Lung (tissue), 12 donors: ENCODE measurements around the gene PIGT. TPM values are rescaled to one million over a fixed set of nuclear protein-coding genes. Genes with fewer than 3 reads are reported as not detected.

Source experiments
- ATAC-seq: fragments of 200-7000 bp; cut with Tn5 transposase; one replicate; pipeline ENCODE4 v1.9.1; 2020; ENCODE audit warnings: moderate number of reproducible peaks; ENCODE audit not compliant: insufficient read depth, low FRiP score
- DNase-seq, 3 donors: peaks; one replicate each; pipeline ENCODE4 v3.0.0-alpha.2; 2013 to 2017
- H3K27ac ChIP-seq, 2 donors: one replicate each; pipeline ENCODE4 v1.5.1; 2013; ENCODE audit warnings: mild to moderate bottlenecking in 2 of 2, moderate library complexity in 2 of 2, control low read depth in 1 of 2, inconsistent platforms in 1 of 2, low read depth in 1 of 2, low read length in 1 of 2
- H3K27me3 ChIP-seq, 3 donors: one replicate each; pipeline ENCODE4 v1.5.1; 2013; ENCODE audit warnings: low read length in 2 of 3; ENCODE audit not compliant: control insufficient read depth in 3 of 3, insufficient read depth in 3 of 3
- H3K36me3 ChIP-seq, 4 donors: one replicate each; pipeline ENCODE4 v1.5.1; 2013; ENCODE audit warnings: low read length in 4 of 4, mild to moderate bottlenecking in 1 of 4, moderate library complexity in 1 of 4; ENCODE audit not compliant: control insufficient read depth in 4 of 4, insufficient read depth in 4 of 4
- H3K4me1 ChIP-seq, 5 donors: one replicate each; pipeline ENCODE4 v1.5.1; 2013; ENCODE audit warnings: low read length in 5 of 5, mild to moderate bottlenecking in 2 of 5, moderate library complexity in 1 of 5; ENCODE audit not compliant: control insufficient read depth in 5 of 5, insufficient read depth in 5 of 5
- H3K4me3 ChIP-seq: one replicate; pipeline ENCODE4 v1.5.1; 2013; ENCODE audit warnings: mild to moderate bottlenecking, control low read depth, moderate library complexity
- H3K9ac ChIP-seq, 2 donors: one replicate each; pipeline ENCODE4 v1.5.1; 2013; ENCODE audit warnings: low read length in 2 of 2, control low read depth in 1 of 2; ENCODE audit not compliant: insufficient read depth in 1 of 2
- H3K9me3 ChIP-seq, 4 donors: one replicate each; pipeline ENCODE4 v1.5.1; 2013; ENCODE audit warnings: low read length in 3 of 4, mild to moderate bottlenecking in 1 of 4, moderate library complexity in 1 of 4; ENCODE audit not compliant: control insufficient read depth in 4 of 4, insufficient read depth in 3 of 4
- WGBS, 2 donors: extraction: QIAGEN DNeasy Blood & Tissue Kit; methylation state at CpG; one replicate each; pipeline ENCODE4 v1.1.7; 2013; 5-methylcytosine and 5-hydroxymethylcytosine counted together
- polyA plus RNA-seq, 2 donors: library from polyadenylated mRNA; stranded (reverse); fragments of 200-250 nt; gene quantifications; one replicate each; pipeline ENCODE4 v1.2.1, GENCODE V29; 2013
- total RNA-seq, 2 donors: library from RNA; depleted of rRNA in 1 of 2; stranded (reverse); fragments of >200 nt in 1 of 2; gene quantifications; one replicate each; pipeline ENCODE4 v1.2.1, GENCODE V29; 2014 to 2021
- TF ChIP-seq, protein P1 (sequence below): IDR thresholded peaks from 2 replicates; pipeline ENCODE4 v1.5.1; 2012; ENCODE audit warnings: mild to moderate bottlenecking; ENCODE audit errors: control extremely low read depth, extremely low read depth
- donor health status: control.
- donor health status: control.
- donor health status: Bipolar disorder and iron deficiency.
- donor health status: healthy.
- donor health status: DM: yes; HTN: yes; CAD: no.

The PIGT gene
- total and polyA plus RNA-seq, 4 donors = 33.6 to 107 (median 72.3) TPM

DNA sequence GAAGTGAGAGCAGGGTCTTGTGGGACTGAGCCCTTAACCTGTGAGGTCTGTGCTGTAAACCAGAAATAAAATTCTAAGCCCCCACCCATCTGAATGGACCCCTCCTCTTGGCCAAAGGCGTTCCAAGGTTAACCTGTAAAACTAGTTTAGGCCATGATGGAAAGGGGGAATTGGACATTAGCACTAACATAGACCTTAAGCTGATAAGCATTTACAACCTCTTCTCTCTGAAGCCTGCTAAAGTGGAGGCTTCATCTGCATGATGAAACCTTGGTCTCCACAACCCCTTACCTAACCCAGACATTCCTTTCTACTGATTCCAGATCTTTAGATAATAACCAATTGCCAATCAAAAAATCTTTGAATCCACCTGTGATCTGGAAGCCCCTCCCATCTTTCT lies 25.8 kb downstream of the PIGT start:
- H3K9me3 ChIP-seq = no peaks in the 10 kb centered on the region
- H3K9ac ChIP-seq = no peak overlapping the region
- no peak overlapping the region for H3K4me3 ChIP-seq
- DNase-seq (no peak), ATAC-seq (no peak)
- no peaks in the 10 kb centered on the region for H3K27me3 ChIP-seq
- TF ChIP-seq, protein P1, sequence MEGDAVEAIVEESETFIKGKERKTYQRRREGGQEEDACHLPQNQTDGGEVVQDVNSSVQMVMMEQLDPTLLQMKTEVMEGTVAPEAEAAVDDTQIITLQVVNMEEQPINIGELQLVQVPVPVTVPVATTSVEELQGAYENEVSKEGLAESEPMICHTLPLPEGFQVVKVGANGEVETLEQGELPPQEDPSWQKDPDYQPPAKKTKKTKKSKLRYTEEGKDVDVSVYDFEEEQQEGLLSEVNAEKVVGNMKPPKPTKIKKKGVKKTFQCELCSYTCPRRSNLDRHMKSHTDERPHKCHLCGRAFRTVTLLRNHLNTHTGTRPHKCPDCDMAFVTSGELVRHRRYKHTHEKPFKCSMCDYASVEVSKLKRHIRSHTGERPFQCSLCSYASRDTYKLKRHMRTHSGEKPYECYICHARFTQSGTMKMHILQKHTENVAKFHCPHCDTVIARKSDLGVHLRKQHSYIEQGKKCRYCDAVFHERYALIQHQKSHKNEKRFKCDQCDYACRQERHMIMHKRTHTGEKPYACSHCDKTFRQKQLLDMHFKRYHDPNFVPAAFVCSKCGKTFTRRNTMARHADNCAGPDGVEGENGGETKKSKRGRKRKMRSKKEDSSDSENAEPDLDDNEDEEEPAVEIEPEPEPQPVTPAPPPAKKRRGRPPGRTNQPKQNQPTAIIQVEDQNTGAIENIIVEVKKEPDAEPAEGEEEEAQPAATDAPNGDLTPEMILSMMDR = no peak
- WGBS, 2 donors = 78 to 92% methylated on average over 1 of the region's 1 CpG
- no peaks in the 10 kb centered on the region for H3K36me3 ChIP-seq
- no peak overlapping the region for H3K27ac ChIP-seq
- peaks cover 0 to 13% (median 0%) of the 10 kb centered on the region in 5 donors for H3K4me1 ChIP-seq

DNA sequence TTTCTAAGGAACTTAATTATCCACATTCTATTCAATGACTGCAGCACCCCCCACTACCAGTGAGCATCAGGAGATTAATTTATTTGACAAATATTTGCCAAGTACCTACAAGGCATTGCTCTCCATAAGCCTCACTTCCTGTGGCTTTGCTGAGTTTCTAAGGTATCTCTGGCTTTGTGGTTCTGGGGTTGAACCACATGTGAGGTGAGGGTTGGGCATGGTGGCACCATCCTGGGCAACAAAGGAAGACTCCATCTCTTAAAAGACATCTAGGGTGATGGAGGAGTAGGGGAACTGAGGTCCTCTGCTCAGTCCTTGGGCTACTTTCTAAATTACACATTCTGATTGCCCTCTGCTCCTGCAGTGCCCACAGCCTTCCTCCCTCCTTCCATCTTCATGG lies 28.1 kb downstream of the PIGT start:
- DNase-seq (no peak), ATAC-seq (no peak)
- peaks cover 0 to 13% (median 0%) of the 10 kb centered on the region in 5 donors for H3K4me1 ChIP-seq
- no peaks in the 10 kb centered on the region for H3K9me3 ChIP-seq
- TF ChIP-seq, protein P1 = no peak
- H3K9ac ChIP-seq = no peak overlapping the region
- H3K27ac ChIP-seq = no peak overlapping the region
- no peaks in the 10 kb centered on the region for H3K27me3 ChIP-seq
- H3K36me3 ChIP-seq = no peaks in the 10 kb centered on the region
- no peak overlapping the region for H3K4me3 ChIP-seq

DNA sequence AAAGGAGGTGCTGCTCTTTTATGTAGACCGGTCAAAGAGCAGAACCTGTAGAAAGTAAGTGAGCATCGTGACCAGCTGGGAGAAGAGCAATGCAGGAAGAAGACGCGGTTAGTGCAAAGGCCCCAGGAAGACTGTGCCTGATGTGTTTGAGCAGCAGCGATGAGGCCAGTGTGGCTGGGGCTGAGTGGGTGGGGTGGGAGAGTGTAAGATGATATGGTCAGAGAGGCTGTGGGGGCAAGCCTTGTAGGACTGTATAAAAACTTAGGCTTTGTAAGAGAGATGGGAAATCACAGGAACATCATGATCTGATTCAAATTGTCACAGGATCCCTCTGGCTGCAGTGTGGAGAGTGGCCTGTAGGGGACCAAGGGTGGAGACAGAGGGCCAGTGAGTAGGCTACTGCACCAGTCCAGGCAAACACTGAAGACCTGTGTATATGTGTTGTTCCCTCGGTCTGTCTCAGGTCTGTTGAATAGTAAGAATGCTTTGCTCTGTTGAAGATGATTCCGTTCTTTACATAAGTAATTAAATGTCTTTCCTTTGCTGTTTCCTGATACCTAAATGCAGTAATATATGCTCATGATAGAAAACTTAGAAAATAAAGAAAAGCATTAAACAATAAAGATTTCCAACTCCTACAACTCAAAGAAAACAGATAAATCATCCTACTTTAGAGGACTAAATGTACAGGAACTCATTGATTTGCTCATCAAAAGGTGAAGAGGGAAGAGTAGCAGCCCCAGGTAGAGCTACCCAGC lies 30.0 kb downstream of the PIGT start:
- WGBS, 2 donors = 70 to 72% methylated on average over 7 of the region's 7 CpGs
- ATAC-seq (peak; percentile 62), DNase-seq (no peak)
- Histone ChIP-seq H3K27ac (no peak overlapping the region), H3K27me3 (no peaks in the 10 kb centered on the region), H3K9ac (no peak overlapping the region), H3K9me3 (no peaks in the 10 kb centered on the region), H3K4me3 (no peak overlapping the region), H3K36me3 (no peaks in the 10 kb centered on the region), H3K4me1 (peaks cover 0 to 13% (median 0%) of the 10 kb centered on the region in 5 donors)
- TF ChIP-seq, protein P1 = no peak
